GM10847 (cell line): ENCODE results near the gene CUTC.

ENCODE experiments used
- POLR2A ChIP-seq: IDR thresholded peaks from 2 replicates; pipeline ENCODE4 v1.6.1; 2011; ENCODE audit not compliant: insufficient read length; ENCODE audit errors: extremely low read depth

CUTC gene

DNA sequence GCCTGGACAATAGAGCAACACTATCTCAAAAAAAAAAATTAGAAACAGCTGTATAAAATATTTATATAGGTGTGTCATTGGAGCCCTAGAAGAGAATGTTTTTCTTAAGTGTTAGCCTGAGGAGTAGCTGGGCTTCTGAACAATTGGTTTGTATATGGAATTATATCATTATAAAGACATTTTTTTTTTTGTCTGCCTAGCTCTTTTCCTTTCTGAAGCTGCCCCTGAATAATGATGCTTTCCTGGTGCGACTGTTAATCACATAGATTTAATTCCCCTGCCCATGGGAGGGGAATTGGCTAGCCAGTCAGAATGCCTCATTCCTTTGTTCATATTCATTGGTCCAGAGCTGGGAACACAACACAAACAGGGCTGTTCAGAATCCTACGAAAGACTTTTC, 36.5 kb downstream of the CUTC start:
- no peak for TF ChIP-seq POLR2A

DNA sequence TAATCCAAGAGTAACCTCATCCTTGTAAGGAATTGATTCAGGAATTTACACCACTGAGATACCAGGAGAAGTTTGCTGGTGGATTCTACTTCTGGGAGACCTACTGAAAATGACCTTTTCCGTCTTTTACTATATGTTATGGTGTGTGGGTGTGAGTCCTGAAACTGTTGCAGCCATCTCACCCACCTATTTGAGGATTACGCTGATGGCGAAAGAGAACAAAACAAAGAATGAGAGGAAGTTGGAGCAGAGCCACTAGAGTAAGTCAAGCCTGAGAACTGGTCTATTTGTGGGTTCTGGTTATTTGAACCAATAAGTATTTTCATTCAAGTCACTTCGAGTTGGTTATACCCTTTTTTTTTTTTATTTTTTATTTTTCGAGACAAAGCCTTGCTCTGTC, 37.7 kb downstream of the CUTC start:
- TF ChIP-seq POLR2A = no peak

DNA sequence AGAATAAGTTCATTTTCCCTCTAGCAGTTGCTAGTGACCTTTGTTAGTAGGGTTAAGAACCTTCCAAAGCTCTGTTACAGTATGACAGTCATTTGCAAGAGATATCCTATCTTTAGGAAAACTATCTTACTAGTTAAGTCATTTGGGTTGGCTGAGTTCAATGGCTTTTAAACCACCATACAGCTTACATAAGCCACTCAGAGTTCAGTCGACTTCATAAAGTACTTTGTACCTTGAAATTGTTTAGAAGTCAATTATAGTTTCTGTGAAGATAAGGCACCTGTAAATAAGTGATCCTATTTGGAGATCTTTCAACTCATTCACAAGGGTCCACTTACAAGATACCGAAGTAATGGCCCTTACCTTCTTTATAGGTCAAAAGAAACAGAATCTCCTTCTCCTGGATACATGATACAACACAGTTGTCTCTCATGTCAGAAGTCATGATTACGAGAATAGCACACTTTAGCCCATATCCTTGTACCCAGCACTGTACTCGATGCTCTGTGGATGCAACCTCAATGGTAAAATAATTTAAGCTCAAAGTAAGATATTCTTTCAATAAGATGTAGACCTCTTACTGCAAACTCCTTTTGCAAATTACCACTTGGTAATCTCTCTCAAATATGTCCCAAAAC, 38.5 kb downstream of the CUTC start:
- TF ChIP-seq POLR2A = no peak

DNA sequence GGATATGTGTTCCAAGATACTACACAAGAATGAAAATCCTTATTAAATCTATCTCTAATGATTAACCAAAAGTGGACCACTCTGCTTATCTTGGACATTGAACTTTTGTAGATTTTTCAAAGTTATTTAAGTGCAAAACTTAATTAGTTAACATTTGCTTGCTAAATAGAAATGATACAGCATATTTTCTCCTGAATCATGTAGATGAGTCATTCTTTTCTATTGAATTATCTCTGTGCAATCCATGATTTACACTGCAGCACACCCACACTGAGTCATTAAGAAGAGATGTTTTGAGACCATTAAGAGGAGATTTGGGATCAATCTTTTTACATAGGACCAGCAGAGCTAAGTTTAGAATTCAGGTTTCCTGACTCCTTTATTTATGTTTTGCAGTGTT, 43.8 kb downstream of the CUTC start:
- TF ChIP-seq POLR2A = no peak

- TF ChIP-seq POLR2A = no peak
Measured at GRCh38 chr10:99777918-99778714, 46.1 kb downstream of the CUTC start.

GRCh38 chr10:99779335-99779734, 47.3 kb downstream of the CUTC start:
- TF ChIP-seq POLR2A = no peak

DNA sequence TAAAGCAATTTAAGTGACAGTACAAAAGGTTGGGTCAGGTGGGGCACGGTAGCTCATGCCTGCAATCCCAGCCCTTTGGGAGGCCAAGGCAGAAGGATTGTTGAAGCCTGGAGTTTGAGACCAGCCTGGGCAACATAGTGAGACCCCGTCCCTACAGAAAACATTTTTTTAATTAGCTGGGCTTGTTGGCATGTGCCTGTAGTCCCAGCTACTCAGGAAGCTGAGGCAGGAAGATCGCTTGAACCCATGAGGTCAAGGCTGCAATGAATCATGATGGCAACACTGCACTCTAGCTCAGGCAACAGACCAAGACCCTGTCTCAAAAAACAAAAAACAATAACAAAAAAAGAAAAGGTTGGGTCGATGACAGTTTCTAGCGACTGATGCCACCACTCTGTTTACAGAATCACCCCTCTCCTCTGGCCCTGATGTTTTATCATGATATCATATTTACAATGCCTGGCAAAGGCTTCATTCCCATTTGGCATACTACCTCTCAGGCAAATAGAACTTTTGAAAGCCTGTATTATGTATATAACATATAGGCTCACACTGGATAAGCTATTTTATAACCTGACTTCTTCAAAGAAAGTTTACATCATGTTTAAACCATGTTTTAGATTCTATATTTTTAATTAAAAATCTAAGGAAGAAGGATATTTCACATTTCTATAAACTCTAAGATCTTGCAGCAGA, 49.8 kb downstream of the CUTC start:
- TF ChIP-seq POLR2A = no peak

GRCh38 chr10:99782447-99783286, 50.6 kb downstream of the CUTC start, which contains the start of gene ABCC2:
TSS of gene ABCC2 (plus strand) at chr10:99782640. CDS start at chr10:99782845, 205 bp downstream.
- TF ChIP-seq POLR2A = no peak

- TF ChIP-seq POLR2A = no peak
Measured at GRCh38 chr10:99784016-99784726, 52.1 kb downstream of the CUTC start.

DNA sequence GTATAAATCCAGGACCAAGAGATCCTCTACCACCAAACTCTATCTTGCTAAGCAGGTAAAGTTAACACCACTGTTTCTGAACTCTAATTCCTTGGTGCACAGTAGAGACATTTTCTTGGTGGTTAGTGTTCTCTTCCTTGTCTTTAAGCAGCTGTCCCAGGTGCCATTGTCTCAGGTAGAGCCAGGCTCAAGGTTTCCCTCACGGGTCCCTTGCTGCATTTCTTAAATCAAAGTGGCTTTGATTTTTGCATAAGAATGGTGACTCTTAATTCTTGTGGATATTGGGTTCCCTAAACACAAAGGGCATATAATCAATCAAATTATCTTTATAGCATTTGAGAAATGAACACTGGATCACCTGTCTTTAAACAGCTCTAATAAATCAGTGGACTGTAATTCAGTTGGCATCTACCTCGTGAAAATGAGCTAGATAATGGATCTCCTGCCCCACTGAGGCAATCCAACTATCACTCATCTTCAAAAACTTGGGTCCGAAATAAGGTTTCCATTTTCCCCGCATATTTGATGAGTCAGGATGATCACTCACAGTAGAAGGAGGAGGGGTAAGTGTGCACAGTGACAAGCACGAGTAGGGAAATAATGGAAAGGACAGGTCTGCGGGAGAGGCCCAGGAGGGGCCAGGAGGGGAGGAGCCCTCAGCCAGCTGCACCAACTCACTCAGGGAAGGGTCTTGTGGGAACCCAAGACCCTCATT, 52.9 kb downstream of the CUTC start:
- no peak for TF ChIP-seq POLR2A

DNA sequence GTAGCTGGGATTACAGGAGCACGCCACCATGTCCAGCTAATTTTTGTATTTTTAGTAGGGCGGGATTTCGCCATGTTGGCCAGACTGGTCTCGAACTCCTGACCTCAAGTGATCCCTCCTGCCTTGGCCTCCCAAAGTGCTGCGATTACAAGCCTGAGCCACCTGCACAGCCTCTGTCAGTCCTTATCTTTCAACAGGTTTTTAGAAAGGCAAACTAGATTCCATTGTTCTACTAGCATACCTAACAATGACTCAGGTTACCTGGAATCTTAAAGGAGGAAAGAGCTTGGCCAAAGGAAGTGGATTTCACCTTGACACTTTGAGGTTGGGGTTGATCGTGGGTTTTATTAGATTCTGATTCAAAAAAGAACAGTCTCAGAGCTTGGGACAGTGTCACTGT, 53.6 kb downstream of the CUTC start:
- TF ChIP-seq POLR2A = no peak

DNA sequence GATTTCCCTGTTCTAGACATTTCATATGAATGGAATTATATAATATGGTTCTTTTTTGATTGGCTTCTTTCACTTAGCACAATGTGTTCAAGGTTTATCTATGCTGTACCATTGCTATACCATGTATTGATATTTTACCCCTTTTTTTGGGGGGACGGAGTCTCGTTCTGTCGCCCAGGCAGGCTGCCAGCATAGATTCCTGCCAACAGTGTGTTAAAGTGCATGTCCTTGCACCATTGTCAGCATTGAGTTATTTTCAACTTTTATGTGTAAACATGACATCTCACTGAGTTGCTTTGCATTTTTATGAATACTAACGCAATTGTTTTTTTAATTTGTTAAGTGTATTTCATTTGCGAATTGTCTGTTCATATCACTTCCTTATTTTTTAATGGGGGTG, 55.3 kb downstream of the CUTC start:
- no peak for TF ChIP-seq POLR2A

GRCh38 chr10:99787782-99788445, 55.9 kb downstream of the CUTC start:
- TF ChIP-seq POLR2A = no peak
